Fibroblast of villous mesenchyme (primary cell): Measurements from ENCODE around the gene CREB5. TPM values are rescaled to one million over a fixed set of nuclear protein-coding genes. Genes with fewer than 3 reads are reported as not detected.

Experiments
- DNase-seq: peaks from one replicate; pipeline ENCODE4 v3.0.0-alpha.2; 2010; ENCODE audit warnings: low read depth
- H3K4me3 ChIP-seq: 2 replicates; pipeline ENCODE4 v1.5.1; 2011; ENCODE audit warnings: low read depth, mild to moderate bottlenecking, low read length
- CTCF ChIP-seq: IDR thresholded peaks from 2 replicates; pipeline ENCODE4 v1.5.1; 2012; ENCODE audit warnings: low read depth, mild to moderate bottlenecking, low read length; ENCODE audit not compliant: insufficient read depth
- total RNA-seq: library from RNA; depleted of rRNA; stranded (reverse); fragments of >200 nt; gene quantifications from 2 replicates; pipeline ENCODE4 v1.2.3, GENCODE V29; 2012

The CREB5 gene
- total RNA-seq, 1 donor = 6.0 TPM

DNA sequence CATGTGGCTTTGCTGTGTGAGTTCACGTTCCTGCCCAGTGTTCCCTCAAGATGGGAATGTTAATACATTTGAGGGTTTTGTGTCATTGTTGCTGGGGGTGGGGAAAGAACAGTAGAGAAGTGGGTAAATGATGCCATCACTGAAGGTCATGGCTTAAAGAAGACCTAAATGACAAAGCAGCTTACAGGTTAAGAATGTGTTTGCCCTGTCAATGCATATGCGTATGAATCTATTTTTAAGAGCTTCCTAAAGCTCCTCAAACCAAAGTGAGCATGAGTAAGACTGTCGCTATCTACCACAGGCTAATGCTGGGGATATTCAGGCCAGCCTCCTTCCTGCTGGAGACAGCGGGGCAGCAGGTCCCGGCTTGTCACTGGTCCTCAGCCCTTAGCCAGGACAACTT lies 162.9 kb downstream of the CREB5 start:
- no peak for TF ChIP-seq CTCF
- peak; percentile 51 for DNase-seq
- no peak overlapping the region for H3K4me3 ChIP-seq

GRCh38 chr7:28576656-28577055 lies 164.3 kb downstream of the CREB5 start:
- TF ChIP-seq CTCF = no peak
- no peak for DNase-seq

GRCh38 chr7:28579571-28579970 lies 167.3 kb downstream of the CREB5 start:
- no peak for DNase-seq
- TF ChIP-seq CTCF = no peak
- H3K4me3 ChIP-seq = no peak overlapping the region

More at GRCh38 chr7:28576656-28577055, 164.3 kb downstream of the CREB5 start:
- H3K4me3 ChIP-seq = no peak overlapping the region

DNA sequence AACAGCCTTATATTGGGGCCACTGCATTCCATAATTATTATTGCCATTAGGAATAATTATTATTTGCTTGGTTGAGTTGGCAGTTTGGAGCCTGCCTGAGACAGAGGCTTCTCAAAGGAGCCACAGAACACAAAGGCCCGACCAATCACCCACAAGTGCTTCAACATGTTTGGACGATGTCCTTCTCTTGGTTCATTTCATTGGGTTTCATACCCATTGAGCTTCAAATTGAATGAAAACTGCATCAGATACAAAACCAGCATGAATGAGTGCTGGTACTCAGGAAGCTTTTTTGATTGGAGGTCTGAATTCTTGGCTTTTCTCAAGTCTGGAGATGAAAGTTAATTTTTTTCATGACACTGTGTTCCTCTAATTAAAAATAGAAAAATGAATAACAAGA lies 168.3 kb downstream of the CREB5 start:
- TF ChIP-seq CTCF = no peak
- no peak overlapping the region for H3K4me3 ChIP-seq
- DNase-seq = no peak

DNA sequence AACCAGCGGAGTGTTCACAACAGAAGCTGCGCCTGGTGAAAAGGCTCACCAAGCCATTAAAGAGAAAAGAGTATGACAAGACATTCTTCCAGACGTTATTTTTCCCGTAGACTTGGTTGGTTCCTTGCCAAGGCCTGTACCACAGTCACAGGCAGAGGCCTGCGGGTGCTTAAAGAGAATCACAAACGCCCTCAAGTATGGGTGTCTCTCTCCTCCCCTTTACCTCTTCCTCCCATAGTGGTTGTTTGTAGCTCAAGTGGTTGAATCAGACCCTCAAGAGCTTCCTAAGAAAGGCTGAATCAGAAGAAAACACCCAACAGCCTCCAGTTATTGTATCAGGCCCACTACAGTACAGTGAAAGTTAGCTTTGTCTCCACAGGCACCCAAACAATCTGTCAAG lies 169.0 kb downstream of the CREB5 start:
- DNase-seq = no peak
- TF ChIP-seq CTCF = no peak

DNA sequence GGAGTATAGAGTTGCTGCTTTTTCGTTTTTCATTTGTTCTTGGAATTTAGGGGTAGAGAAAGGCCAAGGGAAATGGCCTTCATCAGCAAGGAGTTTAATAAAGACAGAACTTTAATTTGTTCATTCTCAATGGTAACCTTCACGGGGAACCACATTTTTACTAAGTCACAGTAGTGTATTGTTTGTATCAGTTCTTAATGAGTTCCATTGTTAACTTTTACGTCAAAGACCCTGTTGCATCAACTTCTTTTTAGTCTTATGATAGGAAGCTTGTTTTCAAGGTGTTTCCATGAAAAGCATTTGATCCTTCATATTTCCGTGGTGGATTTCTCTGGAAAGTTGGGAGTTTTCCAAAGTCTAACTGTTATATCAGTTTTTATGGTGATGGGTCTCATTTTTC lies 169.9 kb downstream of the CREB5 start:
- no peak overlapping the region for H3K4me3 ChIP-seq
- TF ChIP-seq CTCF = no peak
- no peak for DNase-seq

More for the DNA sequence above, 169.0 kb downstream of the CREB5 start:
- H3K4me3 ChIP-seq = no peak overlapping the region

DNA sequence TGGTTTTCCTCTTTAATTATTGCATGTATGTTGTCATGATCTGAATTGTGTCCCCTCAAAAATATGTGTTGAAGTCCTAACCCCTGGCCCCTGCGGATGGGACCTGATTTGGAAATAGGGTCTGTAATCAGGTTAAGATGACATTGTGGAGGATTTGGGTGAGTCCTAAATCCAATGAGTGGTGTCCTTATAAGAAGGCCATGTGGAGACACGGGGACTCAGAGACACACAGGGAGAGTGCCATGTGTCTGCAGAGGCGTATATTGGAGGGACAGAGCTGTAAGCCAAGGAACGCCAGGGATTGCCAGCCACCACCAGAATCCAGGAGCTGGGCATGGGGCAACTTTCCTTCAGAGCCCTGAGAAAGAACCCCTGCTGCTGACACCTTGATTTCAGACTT lies 171.9 kb downstream of the CREB5 start:
- no peak overlapping the region for H3K4me3 ChIP-seq
- DNase-seq = no peak
- no peak for TF ChIP-seq CTCF
